Activated CD8-positive, alpha-beta memory T cell treated with anti-CD3 and anti-CD28 coated beads for 48 hours (primary cell): ENCODE measurements around the gene KLHL22.
"Not testable (repeated sequence)": the region's sequence is repeated elsewhere in the genome, so short reads cannot be mapped to it uniquely, and the experiment has no call there.

Experiments
- DNase-seq, 3 experiments: peaks; one replicate each; pipeline ENCODE4 v3.0.0-alpha.2; 2020; ENCODE audit warnings: low read depth in 2 of 3, low spot score in 2 of 3

Gene KLHL22

DNA sequence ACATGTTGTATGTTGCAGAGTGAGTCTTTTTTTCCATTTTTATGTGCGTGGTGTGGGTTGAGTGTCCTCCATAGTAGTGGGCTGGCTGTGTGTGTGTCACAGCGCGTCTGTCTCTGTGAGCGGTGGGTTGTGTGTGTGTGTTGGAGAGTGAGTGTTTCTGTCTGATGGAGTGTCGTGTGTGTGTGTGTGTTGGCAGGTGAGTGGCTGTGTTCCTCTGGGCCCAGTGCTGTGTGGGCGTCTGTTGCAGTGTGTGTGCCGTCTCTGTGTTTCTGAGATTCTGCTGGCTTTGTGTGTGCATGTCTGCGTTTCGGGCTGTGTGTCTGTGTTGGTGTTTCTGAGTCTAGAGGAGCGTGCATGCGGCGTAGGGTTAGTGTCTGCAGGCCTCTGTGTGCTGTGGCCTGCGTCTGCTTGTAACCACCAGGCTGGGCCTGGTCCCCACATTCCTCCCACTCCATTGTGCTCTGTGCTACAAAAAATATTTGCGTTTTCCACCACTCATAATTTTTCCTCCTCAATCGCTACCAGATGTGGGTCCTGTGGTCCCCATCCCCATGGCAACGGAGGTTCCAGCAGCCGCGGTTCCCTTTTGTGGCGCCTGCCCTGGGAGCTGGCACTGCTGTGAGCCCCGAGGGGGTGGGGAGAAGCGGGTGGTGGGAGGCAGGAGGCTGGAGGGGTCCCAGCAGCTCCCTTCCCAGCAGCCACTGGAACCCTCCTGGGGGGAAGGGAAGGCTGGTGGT lies 73.2 kb downstream of the KLHL22 start:
- DNase-seq = no peak

DNA sequence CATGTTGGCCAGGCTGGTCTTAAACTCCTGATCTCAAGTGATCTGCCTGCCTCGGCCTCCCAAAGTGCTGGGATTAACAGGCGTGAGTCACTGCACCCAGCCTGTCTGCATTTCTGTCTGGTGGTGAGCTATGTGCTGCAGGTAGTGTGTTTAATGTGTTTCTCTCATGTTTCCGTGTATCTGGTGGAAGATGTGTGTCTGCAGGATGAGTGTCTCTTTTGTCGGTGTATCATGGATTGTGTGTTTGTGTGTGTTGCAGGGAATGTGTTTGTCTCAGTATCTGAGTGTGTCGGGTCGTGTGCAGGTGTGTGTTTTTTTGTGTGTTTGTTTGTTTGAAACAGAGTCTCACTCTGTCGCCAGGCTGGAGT lies 74.1 kb downstream of the KLHL22 start:
- no peak for DNase-seq

DNA sequence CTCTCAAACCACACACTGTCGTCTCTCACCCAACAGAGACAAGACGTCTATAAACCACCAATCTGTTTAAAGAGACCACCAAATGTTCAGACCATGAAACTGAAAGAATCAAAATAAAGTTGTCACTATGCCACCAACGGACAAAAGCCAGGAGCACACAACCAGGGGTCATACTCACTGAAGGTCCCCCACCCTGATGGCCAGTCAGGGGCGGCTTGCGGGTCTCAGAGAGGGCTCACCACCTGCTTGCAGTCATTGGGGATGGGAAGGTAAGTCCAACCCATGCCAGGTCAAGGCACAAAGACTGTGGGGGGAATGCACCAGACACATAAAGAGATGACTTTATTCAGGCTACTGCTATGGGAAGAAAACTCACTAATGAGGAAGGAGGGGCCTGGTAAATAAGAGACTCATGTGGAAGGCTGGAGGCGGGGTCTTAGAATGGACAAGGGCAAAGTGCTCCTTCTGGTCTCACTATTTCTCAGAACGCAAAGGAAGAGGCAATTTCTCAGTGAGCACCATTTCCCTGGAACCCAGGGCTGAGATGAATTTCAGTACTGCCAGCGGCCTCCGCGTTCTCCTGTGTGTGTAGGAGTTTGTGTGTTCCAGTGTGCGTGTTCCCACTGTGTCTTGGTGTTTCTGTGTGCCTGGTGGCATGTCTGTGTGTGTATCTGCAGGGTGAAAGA lies 75.3 kb downstream of the KLHL22 start:
- DNase-seq = no peak

GRCh38 chr22:20419664-20419951 lies 76.0 kb downstream of the KLHL22 start:
- DNase-seq = no peak

GRCh38 chr22:20418211-20418788 lies 77.3 kb downstream of the KLHL22 start:
- peak in 1 of 3 experiments; percentile 29 for DNase-seq

GRCh38 chr22:20415699-20416098 lies 79.9 kb downstream of the KLHL22 start:
- DNase-seq = not testable (repeated sequence)

DNA sequence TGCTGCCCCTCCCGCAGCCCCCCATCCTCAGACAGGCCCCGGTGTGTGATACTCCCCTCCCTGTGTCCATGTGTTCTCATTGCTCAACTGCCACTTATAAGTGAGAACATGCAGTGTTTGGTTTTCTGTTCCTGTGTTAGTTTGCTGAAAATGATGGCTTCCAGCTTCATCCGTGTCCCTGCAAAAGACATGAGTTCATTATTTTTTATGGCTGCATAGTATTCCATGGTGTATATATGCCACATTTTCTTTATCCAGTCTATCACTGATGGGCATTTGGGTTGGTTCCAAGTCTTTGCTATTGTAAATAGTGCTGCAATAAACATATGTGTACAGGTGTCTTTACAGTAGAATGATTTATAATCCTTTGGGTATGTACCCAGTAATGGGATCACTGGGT lies 80.4 kb downstream of the KLHL22 start:
- not testable (repeated sequence) for DNase-seq

DNA sequence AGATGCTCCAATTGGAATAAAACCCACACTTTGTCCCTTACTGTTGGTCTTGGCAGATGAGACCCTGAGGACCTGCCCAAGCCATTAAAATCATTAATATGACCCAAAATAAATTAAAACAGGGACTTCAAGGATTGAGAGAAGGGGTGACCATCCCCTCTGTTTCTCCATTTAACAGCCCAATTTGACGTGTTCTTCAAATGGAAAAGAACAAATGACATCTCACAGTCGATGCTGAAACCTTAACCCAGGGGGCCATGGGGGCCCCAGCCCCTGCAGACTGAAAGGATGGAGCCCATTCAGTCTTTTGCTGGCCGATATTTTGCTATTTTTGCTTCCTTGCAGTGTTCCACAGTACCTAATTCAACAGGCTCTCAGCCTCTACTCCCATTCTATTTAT lies 81.1 kb downstream of the KLHL22 start:
- DNase-seq = no peak

DNA sequence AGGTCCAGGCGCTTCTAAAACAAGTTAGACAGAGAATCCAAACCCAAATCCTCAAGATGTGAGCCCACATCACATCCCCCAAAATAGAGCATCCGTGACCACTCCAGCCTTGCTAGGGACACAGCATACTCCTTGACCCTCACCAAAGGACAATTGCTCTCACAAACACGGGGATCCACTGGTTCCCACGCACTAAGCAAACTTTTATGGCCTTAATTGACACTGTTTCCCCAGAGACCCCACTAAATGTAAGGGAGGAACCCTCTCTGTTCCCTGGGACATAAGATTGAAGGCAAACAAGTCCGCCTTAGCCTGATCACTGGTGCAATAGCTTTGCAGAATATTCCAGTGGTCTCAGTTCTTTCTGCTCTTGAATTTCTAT lies 81.5 kb downstream of the KLHL22 start:
- DNase-seq = no peak

- DNase-seq = no peak
Observed at GRCh38 chr22:20413217-20414058, 82.2 kb downstream of the KLHL22 start.

GRCh38 chr22:20412474-20413216 lies 83.0 kb downstream of the KLHL22 start:
- DNase-seq = no peak

GRCh38 chr22:20409385-20409784 lies 86.2 kb downstream of the KLHL22 start:
- not testable (repeated sequence) for DNase-seq

GRCh38 chr22:20408891-20409290 lies 86.7 kb downstream of the KLHL22 start:
- DNase-seq = no peak

GRCh38 chr22:20407829-20408228 lies 87.8 kb downstream of the KLHL22 start:
- DNase-seq = no peak

DNA sequence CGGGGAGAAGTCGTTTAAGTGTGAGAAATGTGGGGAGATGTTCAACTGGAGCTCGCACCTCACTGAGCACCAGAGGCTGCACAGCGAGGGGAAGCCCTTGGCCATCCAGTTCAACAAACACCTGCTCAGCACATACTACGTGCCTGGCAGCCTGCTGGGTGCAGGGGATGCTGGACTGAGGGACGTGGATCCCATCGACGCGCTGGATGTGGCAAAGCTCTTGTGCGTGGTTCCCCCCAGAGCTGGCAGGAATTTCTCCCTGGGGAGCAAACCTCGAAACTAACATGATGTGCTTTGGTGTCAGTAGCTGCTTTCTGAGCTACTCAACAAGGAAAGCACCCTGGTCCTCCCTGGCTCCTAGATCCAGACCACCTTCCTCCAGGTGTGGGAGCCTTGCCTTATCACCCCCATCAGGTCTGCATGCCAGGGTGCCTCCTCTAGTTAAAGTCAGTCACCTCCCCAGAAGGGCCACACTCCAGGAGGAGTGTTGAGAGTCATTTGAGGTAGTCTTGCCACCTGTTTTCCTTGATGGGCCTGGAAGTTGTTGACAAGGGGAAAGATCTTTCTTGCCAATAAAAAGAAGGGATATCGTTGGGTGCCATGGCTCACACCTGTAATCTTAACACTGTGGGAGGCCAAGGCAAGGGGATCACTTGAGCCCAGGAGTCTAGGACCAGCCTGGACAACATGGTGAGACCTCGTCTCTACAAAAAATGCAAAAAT lies 88.7 kb downstream of the KLHL22 start:
- no peak for DNase-seq

GRCh38 chr22:20405931-20406685 lies 89.5 kb downstream of the KLHL22 start:
- no peak for DNase-seq

DNA sequence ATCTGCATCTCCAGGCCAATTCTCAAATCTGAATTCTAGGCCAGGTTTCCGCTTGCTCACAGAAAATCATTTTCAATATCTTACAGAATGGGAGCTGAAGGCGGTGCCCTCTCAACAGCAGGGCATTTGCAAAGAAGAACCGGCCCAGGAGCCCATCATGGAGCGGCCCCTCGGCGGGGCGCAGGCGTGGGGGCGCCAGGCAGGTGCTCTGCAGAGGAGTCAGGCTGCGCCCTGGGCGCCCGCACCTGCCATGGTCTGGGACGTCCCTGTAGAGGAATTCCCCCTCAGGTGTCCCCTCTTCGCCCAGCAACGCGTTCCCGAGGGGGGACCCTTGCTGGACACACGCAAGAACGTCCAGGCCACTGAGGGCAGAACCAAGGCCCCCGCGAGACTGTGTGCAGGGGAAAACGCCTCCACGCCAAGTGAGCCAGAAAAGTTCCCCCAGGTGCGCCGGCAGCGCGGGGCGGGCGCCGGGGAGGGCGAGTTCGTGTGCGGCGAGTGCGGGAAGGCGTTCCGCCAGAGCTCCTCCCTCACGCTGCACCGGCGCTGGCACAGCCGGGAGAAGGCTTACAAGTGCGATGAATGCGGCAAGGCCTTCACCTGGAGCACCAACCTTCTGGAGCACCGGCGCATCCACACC lies 90.2 kb downstream of the KLHL22 start:
- no peak for DNase-seq

DNA sequence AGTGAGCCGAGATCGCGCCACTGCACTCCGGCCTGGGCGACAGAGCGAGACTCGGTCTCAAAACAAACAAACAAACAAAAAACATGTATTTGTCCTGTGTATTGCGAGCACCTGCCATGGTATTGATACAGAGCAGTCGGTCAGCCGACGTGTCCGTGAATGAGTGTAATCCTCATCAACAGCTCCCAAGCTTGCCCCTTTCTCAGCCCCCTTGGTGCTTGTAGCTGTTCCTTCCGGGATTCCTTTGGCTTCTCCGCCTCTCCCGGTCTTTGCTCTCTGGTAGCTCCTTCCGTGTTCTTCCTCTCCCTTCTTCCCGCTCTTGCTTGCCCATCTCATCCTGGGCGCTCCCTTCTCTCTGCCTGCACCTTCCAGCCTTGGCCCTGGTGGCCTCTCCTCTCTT lies 90.7 kb downstream of the KLHL22 start:
- DNase-seq = no peak

DNA sequence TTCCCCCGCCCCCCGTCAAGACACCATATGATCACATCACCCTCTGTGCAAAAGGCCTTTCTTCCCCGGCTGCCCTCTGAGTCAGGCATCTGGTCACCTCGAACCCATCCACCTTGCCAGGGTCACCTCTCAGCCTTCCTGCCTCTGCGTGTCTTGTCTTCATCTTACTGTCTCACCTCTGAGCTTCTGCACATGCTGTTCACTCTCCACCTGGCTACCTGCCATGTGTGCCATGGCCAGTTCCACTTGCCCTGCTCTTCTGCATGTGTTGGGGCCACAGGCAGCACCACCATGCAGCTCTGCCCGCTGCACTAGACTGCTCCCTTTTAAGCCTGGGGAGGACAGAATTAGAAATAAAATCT lies 91.8 kb downstream of the KLHL22 start:
- DNase-seq = no peak
